Adipocyte (in vitro differentiated cells): ENCODE measurements around the gene RADIL.

Experiments used
- DNase-seq: peaks from one replicate; pipeline ENCODE4 v3.0.0-alpha.2; 2015; ENCODE audit warnings: low read depth
- H3K27me3 ChIP-seq: replicated peaks from 2 replicates; pipeline ENCODE4 v1.7.0; 2013; ENCODE audit warnings: mild to moderate bottlenecking, low read length, moderate library complexity; ENCODE audit not compliant: control insufficient read depth, insufficient read depth
- H3K36me3 ChIP-seq: 2 replicates; pipeline ENCODE4 v1.7.0; 2013; ENCODE audit warnings: low read length, mild to moderate bottlenecking, moderate library complexity; ENCODE audit not compliant: control insufficient read depth, insufficient read depth, severe bottlenecking
- H3K4me1 ChIP-seq: 2 replicates; pipeline ENCODE4 v1.7.0; 2013; ENCODE audit warnings: mild to moderate bottlenecking, low read length, moderate library complexity; ENCODE audit not compliant: control insufficient read depth, insufficient read depth
- H3K4me3 ChIP-seq: 2 replicates; pipeline ENCODE4 v1.7.0; 2013; ENCODE audit warnings: mild to moderate bottlenecking, low read length, moderate library complexity
- H3K9ac ChIP-seq: 2 replicates; pipeline ENCODE4 v1.7.0; 2013; ENCODE audit warnings: mild to moderate bottlenecking, low read length, moderate library complexity
- H3K9me3 ChIP-seq: 2 replicates; pipeline ENCODE4 v1.7.0; 2013; ENCODE audit warnings: mild to moderate bottlenecking, low read length, moderate library complexity; ENCODE audit not compliant: control insufficient read depth

The RADIL gene

GRCh38 chr7:4774658-4775249 is 108.8 kb downstream of the RADIL start:
- no peaks in the 10 kb centered on the region for H3K9me3 ChIP-seq
- peaks cover 15% of the 10 kb centered on the region for H3K36me3 ChIP-seq
- H3K4me3 ChIP-seq: peak overlapping the region; percentile 92
- peak; percentile 87 for DNase-seq
- peaks cover 25% of the 10 kb centered on the region for H3K4me1 ChIP-seq
- H3K9ac ChIP-seq: peak overlapping the region; percentile 96
- H3K27me3 ChIP-seq: no peaks in the 10 kb centered on the region

- no peaks in the 10 kb centered on the region for H3K9me3 ChIP-seq
- no peaks in the 10 kb centered on the region for H3K27me3 ChIP-seq
- H3K4me1 ChIP-seq: peaks cover 25% of the 10 kb centered on the region
- H3K4me3 ChIP-seq: peak overlapping the region; percentile 92
- H3K36me3 ChIP-seq: peaks cover 15% of the 10 kb centered on the region
- peak overlapping the region; percentile 96 for H3K9ac ChIP-seq
- no peak for DNase-seq
Measured at GRCh38 chr7:4774007-4774406, 109.5 kb downstream of the RADIL start.

- Histone ChIP-seq H3K4me3 (no peak overlapping the region), H3K36me3 (peaks cover 8% of the 10 kb centered on the region), H3K27me3 (no peaks in the 10 kb centered on the region), H3K9ac (no peak overlapping the region), H3K4me1 (peaks cover 15% of the 10 kb centered on the region), H3K9me3 (no peaks in the 10 kb centered on the region)
- no peak for DNase-seq
Measured at GRCh38 chr7:4772306-4772705, 111.2 kb downstream of the RADIL start.

- no peak for DNase-seq
- Histone ChIP-seq H3K9me3 (no peaks in the 10 kb centered on the region), H3K4me3 (no peak overlapping the region), H3K36me3 (peaks cover 14% of the 10 kb centered on the region), H3K27me3 (no peaks in the 10 kb centered on the region), H3K4me1 (peaks cover 12% of the 10 kb centered on the region), H3K9ac (no peak overlapping the region)
Measured at GRCh38 chr7:4771737-4772136, 111.8 kb downstream of the RADIL start.

GRCh38 chr7:4770886-4771285 is 112.6 kb downstream of the RADIL start:
- H3K9ac ChIP-seq: no peak overlapping the region
- peaks cover 8% of the 10 kb centered on the region for H3K4me1 ChIP-seq
- no peak for DNase-seq
- no peak overlapping the region for H3K4me3 ChIP-seq
- H3K27me3 ChIP-seq: no peaks in the 10 kb centered on the region
- H3K36me3 ChIP-seq: peaks cover 15% of the 10 kb centered on the region
- no peaks in the 10 kb centered on the region for H3K9me3 ChIP-seq

- H3K9me3 ChIP-seq: no peaks in the 10 kb centered on the region
- DNase-seq: no peak
- no peak overlapping the region for H3K9ac ChIP-seq
- no peaks in the 10 kb centered on the region for H3K27me3 ChIP-seq
- peaks cover 8% of the 10 kb centered on the region for H3K4me1 ChIP-seq
- H3K36me3 ChIP-seq: peaks cover 24% of the 10 kb centered on the region
- H3K4me3 ChIP-seq: no peak overlapping the region
Measured at GRCh38 chr7:4769761-4770160, 113.8 kb downstream of the RADIL start.

- no peak overlapping the region for H3K9ac ChIP-seq
- no peaks in the 10 kb centered on the region for H3K4me1 ChIP-seq
- no peak overlapping the region for H3K4me3 ChIP-seq
- no peaks in the 10 kb centered on the region for H3K27me3 ChIP-seq
- no peak for DNase-seq
- peaks cover 33% of the 10 kb centered on the region for H3K36me3 ChIP-seq
- no peaks in the 10 kb centered on the region for H3K9me3 ChIP-seq
Measured at GRCh38 chr7:4768597-4769569, 114.6 kb downstream of the RADIL start.

GRCh38 chr7:4766666-4767519 is 116.6 kb downstream of the RADIL start:
- peaks cover 50% of the 10 kb centered on the region for H3K36me3 ChIP-seq
- no peaks in the 10 kb centered on the region for H3K27me3 ChIP-seq
- no peak overlapping the region for H3K4me3 ChIP-seq
- H3K4me1 ChIP-seq: no peaks in the 10 kb centered on the region
- no peaks in the 10 kb centered on the region for H3K9me3 ChIP-seq
- no peak for DNase-seq
- H3K9ac ChIP-seq: no peak overlapping the region

GRCh38 chr7:4765776-4766490 is 117.6 kb downstream of the RADIL start:
- Histone ChIP-seq H3K9me3 (no peaks in the 10 kb centered on the region), H3K36me3 (peaks cover 58% of the 10 kb centered on the region), H3K27me3 (no peaks in the 10 kb centered on the region), H3K4me1 (no peaks in the 10 kb centered on the region), H3K9ac (no peak overlapping the region), H3K4me3 (no peak overlapping the region)
- DNase-seq: peak; percentile 10

GRCh38 chr7:4764402-4765007 is 119.0 kb downstream of the RADIL start:
- Histone ChIP-seq H3K4me1 (no peaks in the 10 kb centered on the region), H3K9me3 (no peaks in the 10 kb centered on the region), H3K4me3 (no peak overlapping the region), H3K36me3 (peaks cover 70% of the 10 kb centered on the region), H3K9ac (no peak overlapping the region), H3K27me3 (no peaks in the 10 kb centered on the region)
- DNase-seq: no peak
